Measurements from ENCODE around the gene NUP35.

The NUP35 gene

GRCh38 chr2:183186766-183187165 is 62.5 kb downstream of the NUP35 start:
- Histone ChIP-seq H3K27me3 (ENCODE audit: insufficient read depth, low read length) (no peaks in the 10 kb centered on the region), H3F3A (ENCODE audit: insufficient read depth, low read length) (no peaks in the 10 kb centered on the region), H3K27ac (ENCODE audit: low read depth, low read length, poor library complexity, severe bottlenecking) (no peak overlapping the region), H3K4me1 (ENCODE audit: insufficient read depth, low read length, severe bottlenecking) (no peaks in the 10 kb centered on the region), H3K9ac (ENCODE audit: low read length) (no peak overlapping the region), H4K20me1 (ENCODE audit: insufficient read depth, low read length) (no peaks in the 10 kb centered on the region), H3K36me3 (ENCODE audit: insufficient read depth, low read length) (peaks cover 80% of the 10 kb centered on the region), H3K4me2 (ENCODE audit: low read length) (no peak overlapping the region), H2AFZ (ENCODE audit: low read length) (no peak overlapping the region), H3K4me3 (ENCODE audit: low read depth, low read length, poor library complexity, severe bottlenecking) (no peak overlapping the region), H3K9me3 (ENCODE audit: low read length) (no peaks in the 10 kb centered on the region), H3K9me2 (ENCODE audit: low read depth, low read length) (no peaks in the 10 kb centered on the region), H3K79me2 (ENCODE audit: insufficient read depth, low read length) (0 out of 2 replicates have a peak, but pooled peaks cover 6% of the 10 kb centered on the region)
- TF ChIP-seq EZH2 (IDR thresholded peaks at IDR 0.05; ENCODE audit: borderline replicate concordance, low read length) (no peak), CTCF (IDR thresholded peaks at IDR 0.05; ENCODE audit: low read length) (no peak)

GRCh38 chr2:183192343-183192742 is 68.1 kb downstream of the NUP35 start:
- Histone ChIP-seq H3K9me2 (ENCODE audit: low read depth, low read length) (no peaks in the 10 kb centered on the region), H3K27ac (ENCODE audit: low read depth, low read length, poor library complexity, severe bottlenecking) (no peak overlapping the region), H3K79me2 (ENCODE audit: insufficient read depth, low read length) (no peaks in the 10 kb centered on the region), H3K9ac (ENCODE audit: low read length) (no peak overlapping the region), H3F3A (ENCODE audit: insufficient read depth, low read length) (no peaks in the 10 kb centered on the region), H3K36me3 (ENCODE audit: insufficient read depth, low read length) (peaks cover 30% of the 10 kb centered on the region; the same call in 1 of the 2 replicates), H3K27me3 (ENCODE audit: insufficient read depth, low read length) (no peaks in the 10 kb centered on the region), H3K4me2 (ENCODE audit: low read length) (no peak overlapping the region), H3K4me3 (ENCODE audit: low read depth, low read length, poor library complexity, severe bottlenecking) (no peak overlapping the region), H3K9me3 (ENCODE audit: low read length) (no peaks in the 10 kb centered on the region), H4K20me1 (ENCODE audit: insufficient read depth, low read length) (no peaks in the 10 kb centered on the region), H3K4me1 (ENCODE audit: insufficient read depth, low read length, severe bottlenecking) (no peaks in the 10 kb centered on the region), H2AFZ (ENCODE audit: low read length) (no peak overlapping the region)
- no peak for TF ChIP-seq EZH2 (IDR thresholded peaks at IDR 0.05; ENCODE audit: borderline replicate concordance, low read length)
- no peak for TF ChIP-seq CTCF (IDR thresholded peaks at IDR 0.05; ENCODE audit: low read length)

GRCh38 chr2:183193904-183194303 is 69.7 kb downstream of the NUP35 start:
- TF ChIP-seq CTCF (IDR thresholded peaks at IDR 0.05; ENCODE audit: low read length) (no peak), EZH2 (IDR thresholded peaks at IDR 0.05; ENCODE audit: borderline replicate concordance, low read length) (no peak)
- no peak overlapping the region for H3K9ac ChIP-seq (ENCODE audit: low read length)
- H3K4me1 ChIP-seq (ENCODE audit: insufficient read depth, low read length, severe bottlenecking): no peaks in the 10 kb centered on the region

More at GRCh38 chr2:183193904-183194303, 69.7 kb downstream of the NUP35 start:
- Histone ChIP-seq H3K4me3 (ENCODE audit: low read depth, low read length, poor library complexity, severe bottlenecking) (no peak overlapping the region), H3K9me3 (ENCODE audit: low read length) (no peaks in the 10 kb centered on the region), H3K9me2 (ENCODE audit: low read depth, low read length) (no peaks in the 10 kb centered on the region), H3K36me3 (ENCODE audit: insufficient read depth, low read length) (peaks cover 29% of the 10 kb centered on the region; the same call in 1 of the 2 replicates), H3K27ac (ENCODE audit: low read depth, low read length, poor library complexity, severe bottlenecking) (no peak overlapping the region), H2AFZ (ENCODE audit: low read length) (no peak overlapping the region), H3K79me2 (ENCODE audit: insufficient read depth, low read length) (no peaks in the 10 kb centered on the region), H3F3A (ENCODE audit: insufficient read depth, low read length) (no peaks in the 10 kb centered on the region), H3K27me3 (ENCODE audit: insufficient read depth, low read length) (no peaks in the 10 kb centered on the region), H4K20me1 (ENCODE audit: insufficient read depth, low read length) (no peaks in the 10 kb centered on the region), H3K4me2 (ENCODE audit: low read length) (no peak overlapping the region)
